Fibroblast of the conjunctiva (primary cell): ENCODE data around the gene TNNC2.
A peak's percentile ranks its signal among the peaks of the same experiment; 100 is the strongest.
"Not testable (repeated sequence)": the region's sequence is repeated elsewhere in the genome, so short reads cannot be mapped to it uniquely, and the experiment has no call there.

Experiments
- DNase-seq: peaks from one replicate; pipeline ENCODE4 v3.0.0-alpha.2; 2010; ENCODE audit warnings: low read depth

Gene TNNC2

GRCh38 chr20:45819466-45819865, 7.6 kb downstream of the TNNC2 start:
- no peak for DNase-seq

- no peak for DNase-seq
Measured at GRCh38 chr20:45818239-45818638, 8.9 kb downstream of the TNNC2 start.

GRCh38 chr20:45817376-45818194, 9.5 kb downstream of the TNNC2 start:
- peak; percentile 73 for DNase-seq

- no peak for DNase-seq
Measured at GRCh38 chr20:45816951-45817350, 10.2 kb downstream of the TNNC2 start.

- DNase-seq: no peak
Measured at GRCh38 chr20:45814314-45814713, 12.8 kb downstream of the TNNC2 start.

GRCh38 chr20:45813489-45813888, 13.6 kb downstream of the TNNC2 start:
- no peak for DNase-seq

- no peak for DNase-seq
Measured at GRCh38 chr20:45813006-45813340, 14.1 kb downstream of the TNNC2 start.

- peak; percentile 99 for DNase-seq
Measured at GRCh38 chr20:45812157-45813005, 14.7 kb downstream of the TNNC2 start, which contains the start of gene UBE2C. UBE2C (plus strand) TSS chr20:45812644; CDS start chr20:45812696, 52 bp downstream.

GRCh38 chr20:45810191-45810970, 16.7 kb downstream of the TNNC2 start:
- no peak for DNase-seq

GRCh38 chr20:45801851-45802250, 25.3 kb downstream of the TNNC2 start:
- no peak for DNase-seq

- no peak for DNase-seq
Measured at GRCh38 chr20:45798935-45799642, 28.0 kb downstream of the TNNC2 start.

- DNase-seq: not testable (repeated sequence)
Measured at GRCh38 chr20:45797955-45798354, 29.2 kb downstream of the TNNC2 start.

- not testable (repeated sequence) for DNase-seq
Measured at GRCh38 chr20:45797510-45797909, 29.6 kb downstream of the TNNC2 start.

- DNase-seq: no peak
Measured at GRCh38 chr20:45796337-45797065, 30.6 kb downstream of the TNNC2 start.

- no peak for DNase-seq
Measured at GRCh38 chr20:45792317-45793118, 34.6 kb downstream of the TNNC2 start.

- no peak for DNase-seq
Measured at GRCh38 chr20:45788351-45788750, 38.8 kb downstream of the TNNC2 start.

- no peak for DNase-seq
Measured at GRCh38 chr20:45783656-45784294, 43.3 kb downstream of the TNNC2 start.

- no peak for DNase-seq
Measured at GRCh38 chr20:45782890-45783289, 44.2 kb downstream of the TNNC2 start.

GRCh38 chr20:45781391-45781931, 45.7 kb downstream of the TNNC2 start:
- no peak for DNase-seq
